ENCODE data around the gene POC1B.

Gene POC1B

DNA sequence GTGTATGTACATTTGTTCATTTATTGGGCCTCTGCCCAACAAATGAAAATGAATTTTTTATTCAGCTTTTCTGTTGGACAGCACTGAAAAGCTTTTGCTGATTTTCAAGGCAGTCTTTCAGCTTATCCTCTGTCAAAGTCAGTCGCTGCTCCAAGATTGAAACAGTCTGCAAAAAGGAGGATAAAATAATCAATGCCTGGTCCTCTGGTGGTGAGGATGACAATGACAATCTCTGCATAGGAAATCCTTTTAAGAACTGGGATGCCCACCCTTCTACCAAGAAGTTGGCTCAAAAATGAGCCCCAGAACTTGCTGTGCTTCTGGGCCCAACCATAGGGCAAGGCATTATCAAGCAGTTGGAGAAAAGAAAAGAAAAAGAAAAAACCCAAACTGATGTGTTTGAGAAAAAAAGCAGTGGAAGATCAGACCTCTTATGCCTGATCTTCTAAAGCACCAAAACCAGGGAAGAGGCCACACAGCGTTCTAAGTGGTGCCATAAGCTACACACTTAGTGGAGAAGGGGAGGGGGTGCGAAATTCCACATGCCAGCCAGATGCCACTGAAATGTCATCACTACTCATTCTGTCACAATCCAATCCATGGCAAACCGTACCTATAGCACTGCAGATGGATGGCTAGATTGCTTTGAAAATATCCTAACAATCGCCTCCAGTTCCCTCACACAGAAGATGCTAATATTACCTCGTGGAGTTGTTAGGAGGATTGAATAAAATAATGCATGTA is 104.6 kb downstream of the POC1B start:
- no peak for DNase-seq (ENCODE audit: low read depth in 2 of 2)

- DNase-seq (ENCODE audit: low read depth in 2 of 2) = no peak
These were observed 107.5 kb downstream of the POC1B start for GRCh38 chr12:89418228-89418910.

- DNase-seq (ENCODE audit: low read depth in 2 of 2) = no peak
These were observed 108.4 kb downstream of the POC1B start for GRCh38 chr12:89417246-89417977.

- DNase-seq (ENCODE audit: low read depth in 2 of 2) = no peak
These were observed 109.6 kb downstream of the POC1B start for GRCh38 chr12:89416049-89416792.

DNA sequence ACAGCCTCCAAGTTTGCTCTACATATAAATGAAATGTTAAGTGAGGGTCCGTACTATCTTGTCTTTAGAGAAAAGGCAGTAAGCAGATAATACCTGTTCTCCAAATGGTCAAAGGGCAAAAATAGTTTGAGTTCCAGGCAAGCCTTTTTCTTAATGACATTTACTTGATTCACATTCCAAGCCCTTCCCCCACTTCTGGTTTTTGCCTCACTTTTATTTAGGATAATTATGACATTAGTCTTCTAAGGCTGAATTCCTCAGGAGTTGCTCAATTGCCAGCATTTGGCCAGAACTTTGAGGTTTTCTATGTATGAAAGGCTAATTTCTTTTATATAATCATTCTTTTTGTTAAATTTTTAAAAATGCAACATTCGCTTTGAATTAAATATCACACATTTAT is 111.0 kb downstream of the POC1B start:
- DNase-seq (ENCODE audit: low read depth in 2 of 2) = no peak

GRCh38 chr12:89414322-89414721 is 111.5 kb downstream of the POC1B start:
- DNase-seq (ENCODE audit: low read depth in 2 of 2) = no peak

DNA sequence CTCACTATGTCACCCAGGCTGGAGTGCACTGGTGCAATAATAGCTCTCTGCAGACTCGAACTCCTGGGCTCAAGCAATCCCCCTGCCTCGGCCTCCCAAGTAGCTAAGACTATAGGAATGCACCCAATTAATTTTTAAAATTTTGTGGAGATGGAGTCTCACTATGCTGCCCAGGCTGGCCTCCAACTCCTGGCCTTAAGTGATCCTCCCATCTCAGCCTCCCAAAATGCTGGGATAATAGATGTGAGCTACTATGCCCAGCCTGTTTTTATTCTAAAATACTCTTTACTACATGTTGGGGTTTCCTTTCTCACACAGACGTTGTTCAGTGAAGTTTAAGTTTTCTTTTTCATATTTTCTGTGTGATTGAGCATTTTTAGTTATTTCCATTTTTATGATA is 112.6 kb downstream of the POC1B start:
- no peak for DNase-seq (ENCODE audit: low read depth in 2 of 2)

DNA sequence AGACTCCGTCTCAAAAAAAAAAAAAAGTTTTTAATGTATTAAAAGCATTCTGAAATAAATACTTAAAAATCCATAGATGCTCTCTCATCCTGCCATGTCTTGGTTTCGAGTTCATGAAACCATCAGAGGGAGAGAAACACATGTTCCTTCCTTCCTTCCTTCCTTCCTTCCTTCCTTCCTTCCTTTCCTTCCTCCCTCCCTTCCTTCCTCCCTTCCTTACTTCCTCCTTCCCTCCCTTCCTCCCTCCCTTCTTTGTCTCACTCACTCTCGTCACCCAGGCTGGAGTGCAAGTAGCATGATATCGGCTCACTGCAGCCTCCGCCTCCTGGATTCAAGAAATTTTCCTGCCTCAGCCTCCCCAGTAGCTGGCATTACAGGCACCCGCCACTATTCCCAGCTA is 113.2 kb downstream of the POC1B start:
- DNase-seq (ENCODE audit: low read depth in 2 of 2) = no peak

DNA sequence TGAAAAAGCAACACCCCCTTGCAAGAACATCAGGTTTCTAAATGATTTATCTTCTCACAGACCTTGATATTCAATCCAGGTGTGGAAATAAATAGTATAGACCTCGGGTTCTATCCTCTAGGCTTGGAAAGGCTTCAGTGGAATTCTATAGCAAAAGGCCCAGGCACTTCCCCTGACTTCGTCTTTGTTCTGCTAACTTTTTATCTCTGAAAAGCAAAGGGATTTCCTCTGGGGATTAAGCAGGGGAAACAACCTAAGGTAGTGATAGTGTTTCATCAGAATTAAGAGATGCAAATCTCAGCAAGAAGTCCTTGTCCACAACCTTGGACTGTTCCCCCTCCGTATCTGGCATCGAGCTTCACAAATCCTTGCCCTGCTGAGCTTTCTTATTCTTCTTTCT is 114.0 kb downstream of the POC1B start:
- DNase-seq (ENCODE audit: low read depth in 2 of 2) = no peak

DNA sequence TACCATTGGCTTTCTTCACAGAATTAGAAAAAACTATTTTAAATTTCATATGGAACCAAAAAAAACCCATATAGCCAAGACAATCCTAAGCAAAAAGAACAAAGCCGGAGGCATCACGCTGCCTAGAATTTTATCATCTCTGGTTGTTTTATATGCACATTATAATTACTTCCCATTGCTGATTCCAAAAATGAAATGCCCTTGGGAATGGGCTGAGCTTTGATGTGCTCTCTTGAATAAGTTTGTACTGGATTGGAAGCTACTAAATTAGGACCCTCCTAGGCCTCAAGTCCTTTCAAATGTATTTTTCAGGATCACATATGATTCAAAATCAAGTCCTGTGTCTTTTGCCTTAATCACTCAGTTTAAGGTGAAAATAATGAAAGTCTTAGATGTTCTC is 114.6 kb downstream of the POC1B start:
- no peak for DNase-seq (ENCODE audit: low read depth in 2 of 2)

DNA sequence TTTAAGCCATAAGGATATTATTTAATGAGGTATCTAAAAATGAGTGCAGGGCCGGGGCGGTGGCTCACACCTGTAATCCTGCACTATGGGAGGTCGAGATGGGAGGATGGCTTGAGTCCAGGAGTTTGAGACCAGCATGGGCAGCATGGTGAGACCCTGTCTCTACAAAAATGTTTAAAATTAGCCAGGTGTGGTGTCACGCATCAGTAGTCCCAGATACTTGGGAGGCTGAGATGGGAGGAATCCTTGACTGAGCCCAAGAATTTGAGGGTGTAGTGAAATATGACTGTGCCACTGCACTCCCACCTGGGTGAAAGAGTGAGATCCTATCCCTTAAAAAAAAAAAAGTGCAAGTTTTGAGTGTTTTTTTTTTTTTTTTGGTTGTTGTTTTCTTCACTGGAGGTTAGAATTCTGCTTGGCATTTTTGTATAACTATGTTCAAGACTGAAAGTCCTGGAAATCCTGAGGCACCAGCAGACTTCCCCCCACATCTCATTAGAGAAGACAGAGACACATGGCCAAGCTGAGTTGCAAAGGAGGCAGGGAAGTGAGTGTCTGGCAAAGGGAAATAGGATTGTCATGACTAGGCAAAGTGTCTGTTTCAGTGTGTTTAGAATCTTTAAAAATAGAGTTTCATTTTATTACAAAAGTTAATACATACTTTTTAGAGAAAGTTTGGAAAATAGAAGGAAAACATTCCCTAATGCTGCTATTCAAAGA is 120.1 kb downstream of the POC1B start:
- DNase-seq (ENCODE audit: low read depth in 2 of 2) = no peak

- DNase-seq (ENCODE audit: low read depth in 2 of 2) = no peak
These were observed 124.3 kb downstream of the POC1B start for GRCh38 chr12:89401433-89402058.

DNA sequence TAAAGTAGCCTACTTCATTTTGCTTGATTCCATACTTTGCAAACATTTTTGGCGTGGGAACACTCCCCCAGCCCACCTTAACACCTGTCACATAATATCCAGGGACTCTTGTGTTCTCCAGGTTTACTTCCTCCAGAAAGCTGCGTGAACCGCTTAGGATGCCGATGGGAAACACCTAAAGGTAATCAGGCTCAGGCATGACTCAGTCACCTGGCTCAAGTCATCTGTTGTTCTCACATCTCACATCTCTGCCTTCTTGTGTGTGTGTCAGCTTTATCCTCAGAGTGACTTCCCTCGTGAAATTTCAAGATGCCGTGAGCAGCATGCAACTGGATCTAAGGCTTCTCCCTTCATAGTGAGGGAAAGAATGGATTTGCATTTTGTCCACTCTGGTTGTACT is 125.4 kb downstream of the POC1B start:
- no peak for DNase-seq (ENCODE audit: low read depth in 2 of 2)

DNA sequence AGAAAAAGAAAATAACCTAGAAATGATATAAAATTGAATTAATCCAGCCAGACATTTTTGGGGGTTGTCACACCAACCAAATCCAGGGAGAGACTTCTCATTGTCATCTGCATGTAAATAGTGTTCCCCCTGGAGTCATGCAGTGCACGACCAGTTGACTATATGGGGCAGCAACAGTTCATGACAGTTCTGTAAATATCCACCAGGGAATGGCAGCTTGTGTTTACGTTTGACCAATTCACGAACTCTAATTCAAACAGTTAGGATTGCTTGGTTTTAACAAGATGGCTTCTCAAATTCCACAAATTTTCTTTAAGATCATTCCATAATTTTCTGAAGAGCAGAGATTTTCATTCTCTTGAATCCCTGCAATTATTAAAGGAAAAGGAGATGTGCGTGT is 130.1 kb downstream of the POC1B start:
- DNase-seq (ENCODE audit: low read depth in 2 of 2) = no peak

- DNase-seq (ENCODE audit: low read depth in 2 of 2) = no peak
These were observed 132.2 kb downstream of the POC1B start for GRCh38 chr12:89393551-89394121.

DNA sequence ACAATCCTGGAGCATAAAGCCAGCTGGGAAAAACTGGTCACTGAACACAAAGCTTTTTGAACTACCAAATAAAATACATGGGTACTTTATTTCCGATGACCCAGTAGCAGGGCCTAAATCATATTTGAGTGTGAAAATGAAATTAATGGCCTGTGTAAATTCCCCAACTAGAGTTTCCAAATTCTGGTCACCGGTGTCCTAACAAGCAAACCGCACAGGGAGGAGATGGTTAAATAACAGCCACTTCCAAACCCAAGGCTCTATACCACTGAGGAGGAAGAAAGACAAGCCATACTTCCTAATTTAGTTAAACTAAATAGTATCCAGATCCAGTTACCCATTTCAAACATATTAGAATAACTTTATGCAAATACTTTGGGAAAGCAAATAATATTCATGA is 133.5 kb downstream of the POC1B start:
- DNase-seq (ENCODE audit: low read depth in 2 of 2) = no peak

DNA sequence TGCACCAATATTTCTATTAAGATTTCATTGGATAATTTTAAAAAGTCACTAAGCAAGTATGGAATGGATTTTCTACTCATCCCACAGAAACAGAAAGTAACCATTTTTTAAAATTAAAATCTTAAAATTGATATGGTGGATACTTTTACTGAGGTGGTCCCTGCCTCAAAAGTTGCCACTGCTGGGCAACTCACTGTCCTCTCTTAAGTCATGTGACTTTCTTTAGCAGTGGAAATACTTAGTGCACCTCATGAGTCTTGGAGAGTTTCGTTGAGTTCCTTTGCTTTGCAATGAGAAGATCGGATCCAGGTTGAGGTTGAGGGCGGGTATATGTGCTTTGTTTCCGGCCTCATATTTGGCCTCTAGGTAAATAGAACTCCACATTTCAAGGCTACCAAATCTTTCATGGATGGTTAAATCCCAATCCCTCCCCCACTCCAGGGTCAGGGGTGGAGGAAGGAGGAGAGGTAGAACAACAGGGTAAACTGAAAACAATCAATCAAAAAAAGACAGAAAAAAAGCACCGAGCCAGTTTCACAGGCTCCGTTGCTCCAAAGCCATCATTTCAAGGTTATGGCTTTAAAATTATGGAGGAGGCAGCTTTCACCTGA is 134.0 kb downstream of the POC1B start:
- DNase-seq (ENCODE audit: low read depth in 2 of 2) = no peak

DNA sequence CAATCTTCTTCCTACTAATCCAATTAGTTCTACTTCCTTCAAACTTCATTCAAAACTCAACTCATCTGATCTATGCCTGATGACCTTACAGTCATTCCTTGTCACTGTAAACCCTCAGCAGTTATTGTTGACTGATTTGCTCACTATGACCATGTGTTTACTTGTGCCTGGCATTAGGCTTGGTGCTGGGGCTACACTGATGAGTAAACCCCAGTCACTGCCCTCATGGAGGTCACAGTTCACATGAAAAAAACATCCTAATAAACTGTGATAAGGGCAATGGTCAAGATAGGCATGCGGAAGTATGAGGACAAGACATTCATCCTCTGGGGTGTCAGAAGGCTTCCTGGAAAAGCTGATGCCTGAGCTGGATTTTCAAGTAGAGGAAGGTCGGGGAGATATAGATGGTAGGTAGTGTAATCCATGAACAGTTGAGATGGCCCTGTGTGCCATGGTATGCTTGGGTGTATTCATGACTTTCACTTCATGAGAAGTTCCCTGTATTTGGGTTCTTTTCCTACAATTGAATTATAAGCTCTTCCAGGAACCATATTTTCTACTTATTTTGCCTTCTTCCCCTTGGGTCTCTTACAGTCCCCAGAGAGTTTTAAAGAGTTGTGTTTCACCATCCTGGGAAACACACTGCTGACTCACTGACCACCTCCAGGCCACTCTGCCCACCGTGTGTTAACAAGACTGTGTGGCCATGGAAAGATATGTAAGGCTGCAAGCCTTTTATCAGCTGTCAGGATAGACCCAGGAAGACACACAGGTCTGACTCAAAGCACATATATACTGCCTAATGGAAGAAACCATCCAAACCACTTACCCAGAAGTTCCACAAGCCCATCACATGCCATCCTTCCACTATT is 134.8 kb downstream of the POC1B start:
- DNase-seq (ENCODE audit: low read depth in 2 of 2) = no peak

Measured in stimulated activated CD4-positive, alpha-beta T cell treated with anti-CD3 and anti-CD28 coated beads, Interleukin-4, amount 100 ng/mL, for 48 hours (primary cell).